IPS-18a (cell line): ENCODE data around the gene INPP5D.

Experiments used
- H3K27ac ChIP-seq: one replicate; pipeline ENCODE4 v1.5.1; 2013; ENCODE audit warnings: low read length
- H3K27me3 ChIP-seq: one replicate; pipeline ENCODE4 v1.6.1; 2013; ENCODE audit warnings: mild to moderate bottlenecking, low read length; ENCODE audit not compliant: control insufficient read depth, insufficient read depth
- H3K36me3 ChIP-seq: one replicate; pipeline ENCODE4 v1.6.1; 2013; ENCODE audit warnings: low read depth, low read length; ENCODE audit not compliant: control insufficient read depth
- H3K4me1 ChIP-seq: one replicate; pipeline ENCODE4 v1.6.1; 2013; ENCODE audit warnings: low read depth, low read length; ENCODE audit not compliant: control insufficient read depth
- H3K4me3 ChIP-seq: one replicate; pipeline ENCODE4 v1.5.1; 2013; ENCODE audit warnings: low read length
- H3K9ac ChIP-seq: one replicate; pipeline ENCODE4 v1.6.1; 2013; ENCODE audit warnings: mild to moderate bottlenecking, low read length, moderate library complexity
- H3K9me3 ChIP-seq: one replicate; pipeline ENCODE4 v1.6.1; 2013; ENCODE audit warnings: low read depth, low read length; ENCODE audit not compliant: control insufficient read depth

INPP5D gene

DNA sequence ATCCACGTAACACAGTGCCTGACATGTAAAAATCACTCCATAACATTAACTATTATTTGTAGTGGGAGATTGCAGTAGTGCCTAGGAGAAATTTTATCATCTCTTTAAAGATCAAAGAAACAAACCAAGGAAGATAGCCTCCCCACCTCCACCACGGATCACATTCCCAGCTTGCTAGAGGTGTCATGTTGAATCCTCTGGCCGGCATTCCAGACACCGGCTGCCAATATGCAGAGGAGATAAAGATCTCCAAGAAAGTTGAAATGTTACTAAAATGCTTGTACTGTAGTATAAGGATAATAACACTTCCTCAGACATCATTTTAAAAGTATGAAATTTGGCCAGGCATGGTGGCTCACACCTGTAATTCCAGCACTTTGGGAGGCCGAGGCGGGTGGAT is 185.3 kb downstream of the INPP5D start:
- H3K27me3 ChIP-seq, result no peaks in the 10 kb centered on the region
- no peaks in the 10 kb centered on the region for H3K36me3 ChIP-seq
- no peaks in the 10 kb centered on the region for H3K4me1 ChIP-seq
- H3K9ac ChIP-seq, result no peak overlapping the region
- no peak overlapping the region for H3K27ac ChIP-seq
- no peak overlapping the region for H3K4me3 ChIP-seq
- H3K9me3 ChIP-seq, result no peaks in the 10 kb centered on the region

DNA sequence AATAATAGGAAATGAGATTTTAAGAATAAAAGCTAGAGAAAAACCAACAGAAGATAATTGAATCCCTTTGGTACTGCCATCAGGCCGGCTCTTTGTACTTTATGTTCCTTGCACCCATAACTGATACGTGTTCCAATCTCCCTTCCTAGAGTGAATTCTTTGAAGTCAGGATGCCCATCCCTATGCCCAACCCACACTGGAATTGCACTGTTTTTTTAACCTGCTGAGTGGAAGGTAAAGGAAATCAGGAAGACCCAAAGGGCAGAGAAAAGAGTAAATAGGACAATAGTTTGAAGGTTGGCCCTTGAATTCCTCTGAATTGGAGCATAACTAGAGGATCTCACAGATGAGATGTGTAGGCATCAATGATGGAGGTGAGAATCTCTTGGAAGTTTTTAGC is 187.0 kb downstream of the INPP5D start:
- H3K9me3 ChIP-seq, result no peaks in the 10 kb centered on the region
- no peak overlapping the region for H3K4me3 ChIP-seq
- no peaks in the 10 kb centered on the region for H3K27me3 ChIP-seq
- no peaks in the 10 kb centered on the region for H3K36me3 ChIP-seq
- H3K4me1 ChIP-seq, result no peaks in the 10 kb centered on the region
- H3K9ac ChIP-seq, result no peak overlapping the region
- H3K27ac ChIP-seq, result no peak overlapping the region

DNA sequence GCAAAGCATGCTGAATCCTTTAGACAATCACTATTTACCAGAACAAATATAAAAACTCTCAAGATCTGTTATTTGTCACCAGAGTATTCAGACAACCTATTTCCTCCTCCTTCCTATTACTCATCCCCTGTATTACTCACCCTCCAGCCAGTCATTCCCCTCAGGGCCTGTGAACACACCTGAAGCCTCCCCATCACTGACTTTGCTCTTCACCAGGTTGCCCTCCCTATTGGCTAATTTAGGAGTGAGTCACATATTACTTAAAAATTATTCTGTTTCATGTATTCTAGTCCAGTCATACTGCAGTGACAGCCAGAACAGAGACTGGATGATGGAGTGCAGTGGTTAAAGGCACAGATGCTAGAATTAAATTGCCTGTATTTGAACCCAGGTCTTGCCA is 187.6 kb downstream of the INPP5D start:
- H3K4me3 ChIP-seq, result no peak overlapping the region
- no peak overlapping the region for H3K27ac ChIP-seq
- H3K27me3 ChIP-seq, result no peaks in the 10 kb centered on the region
- H3K9ac ChIP-seq, result no peak overlapping the region
- H3K36me3 ChIP-seq, result no peaks in the 10 kb centered on the region
- peaks cover 2% of the 10 kb centered on the region for H3K4me1 ChIP-seq
- H3K9me3 ChIP-seq, result no peaks in the 10 kb centered on the region

DNA sequence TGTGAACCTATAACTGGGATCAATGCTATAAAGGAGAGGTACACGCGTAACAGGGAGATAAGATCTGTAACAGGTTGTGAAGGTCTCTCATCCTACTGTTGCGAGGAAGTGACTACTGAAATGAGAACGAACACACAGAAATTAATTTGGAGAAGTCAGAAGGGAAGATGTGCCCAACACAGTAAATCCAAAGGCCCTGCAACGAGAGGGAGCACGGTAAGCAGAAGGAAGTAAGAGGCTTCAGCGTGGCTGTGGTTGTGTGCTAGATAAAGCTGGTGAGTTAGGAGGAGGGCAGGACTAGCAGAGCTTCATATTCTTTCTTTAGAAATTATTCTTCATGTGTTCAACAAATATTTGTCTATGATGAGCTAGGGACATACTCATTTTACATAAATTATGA is 188.9 kb downstream of the INPP5D start:
- no peak overlapping the region for H3K9ac ChIP-seq
- no peak overlapping the region for H3K27ac ChIP-seq
- no peaks in the 10 kb centered on the region for H3K27me3 ChIP-seq
- peaks cover 4% of the 10 kb centered on the region for H3K36me3 ChIP-seq
- no peaks in the 10 kb centered on the region for H3K9me3 ChIP-seq
- no peak overlapping the region for H3K4me3 ChIP-seq
- peaks cover 5% of the 10 kb centered on the region for H3K4me1 ChIP-seq

DNA sequence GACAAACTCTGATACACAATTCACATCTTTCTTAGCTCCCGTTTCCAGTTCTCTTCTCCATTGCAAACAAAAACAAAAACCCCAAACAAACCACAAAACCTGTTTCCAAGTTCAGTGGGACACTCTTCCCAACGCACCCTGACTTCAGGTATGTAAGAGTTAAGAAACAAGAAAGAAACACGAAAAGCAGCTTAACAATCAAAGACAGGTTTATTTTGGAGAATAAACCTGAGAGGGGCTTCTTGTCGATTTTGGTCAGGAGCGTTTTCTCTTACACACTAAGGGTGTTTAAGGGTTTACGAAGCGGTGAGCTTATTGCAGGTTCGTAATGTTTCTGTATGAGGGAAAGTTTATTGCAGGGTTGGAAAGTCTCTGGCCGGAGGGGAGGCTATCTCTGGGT is 190.4 kb downstream of the INPP5D start:
- H3K27me3 ChIP-seq, result no peaks in the 10 kb centered on the region
- no peaks in the 10 kb centered on the region for H3K9me3 ChIP-seq
- H3K9ac ChIP-seq, result no peak overlapping the region
- H3K36me3 ChIP-seq, result peaks cover 13% of the 10 kb centered on the region
- no peak overlapping the region for H3K27ac ChIP-seq
- peaks cover 5% of the 10 kb centered on the region for H3K4me1 ChIP-seq
- H3K4me3 ChIP-seq, result no peak overlapping the region

DNA sequence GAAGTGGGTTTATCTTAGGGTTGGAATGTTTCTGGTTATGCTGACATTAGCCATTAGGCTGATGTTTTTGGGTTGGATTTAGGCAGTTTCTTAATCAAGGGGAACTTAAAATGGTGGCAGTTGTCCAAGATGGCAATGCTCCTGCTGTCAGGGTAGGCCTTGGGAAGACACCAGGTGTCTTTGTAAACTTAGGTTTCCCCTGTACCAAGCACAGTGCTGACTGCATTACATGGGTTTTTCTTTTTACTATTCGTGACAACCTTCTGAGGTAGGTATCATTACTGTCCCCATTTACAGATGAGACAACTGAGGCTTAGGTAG is 190.8 kb downstream of the INPP5D start:
- Histone ChIP-seq H3K27me3 (no peaks in the 10 kb centered on the region), H3K4me3 (peak overlapping the region; percentile 8), H3K9me3 (no peaks in the 10 kb centered on the region), H3K9ac (no peak overlapping the region), H3K4me1 (peaks cover 5% of the 10 kb centered on the region), H3K27ac (no peak overlapping the region), H3K36me3 (peaks cover 16% of the 10 kb centered on the region)

DNA sequence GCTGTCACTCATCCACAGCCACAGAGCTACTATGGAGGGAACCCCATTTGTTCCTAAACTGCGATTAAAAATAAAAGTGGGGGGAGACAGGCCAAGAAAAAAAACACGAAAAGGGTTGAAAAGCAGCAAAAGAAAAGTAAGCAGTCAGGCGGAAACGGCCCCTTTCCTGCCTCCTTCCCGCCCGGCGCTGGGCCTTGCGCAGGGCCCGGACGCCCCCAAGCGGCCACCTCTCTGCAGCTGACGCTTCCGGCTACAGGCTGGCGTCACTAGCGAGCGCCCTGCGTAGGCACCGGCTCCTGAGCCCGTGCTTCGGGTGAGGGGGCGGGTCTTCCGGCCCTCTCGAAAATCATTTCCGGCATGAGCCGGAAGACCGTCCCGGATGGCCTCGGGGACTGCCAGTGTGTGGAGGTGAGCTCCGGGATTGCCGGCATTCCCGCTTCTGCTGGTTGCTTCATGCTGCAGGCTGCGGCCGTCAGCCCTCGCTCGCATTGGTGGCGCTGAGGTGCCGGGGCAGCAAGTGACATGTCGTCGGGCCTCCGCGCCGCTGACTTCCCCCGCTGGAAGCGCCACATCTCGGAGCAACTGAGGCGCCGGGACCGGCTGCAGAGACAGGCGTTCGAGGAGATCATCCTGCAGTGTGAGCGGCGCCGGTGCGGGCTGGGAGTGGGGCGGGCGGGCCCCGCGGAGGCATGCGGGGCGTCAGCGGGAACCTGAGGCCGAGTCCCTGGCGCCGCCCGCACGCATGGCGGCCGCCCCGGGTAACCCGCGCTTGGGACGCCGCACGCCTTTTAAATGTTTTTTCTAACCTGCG is 191.4 kb downstream of the INPP5D start, which contains the start of gene ATG16L1:
Gene ATG16L1, plus strand, starts transcription at position 368 of the 811 bp plus-strand sequence. Its CDS starts 155 bp downstream, at position 523.
- peak within 1 kb of the TSS; percentile 90 for H3K4me3 ChIP-seq
- H3K4me1 ChIP-seq, result peaks cover 5% of the 10 kb centered on the region
- H3K9ac ChIP-seq, result peak within 1 kb of the TSS; percentile 85
- H3K9me3 ChIP-seq, result no peaks in the 10 kb centered on the region
- peaks cover 22% of the 10 kb centered on the region for H3K36me3 ChIP-seq
- H3K27ac ChIP-seq, result no peak within 1 kb of the TSS
- H3K27me3 ChIP-seq, result no peaks in the 10 kb centered on the region

DNA sequence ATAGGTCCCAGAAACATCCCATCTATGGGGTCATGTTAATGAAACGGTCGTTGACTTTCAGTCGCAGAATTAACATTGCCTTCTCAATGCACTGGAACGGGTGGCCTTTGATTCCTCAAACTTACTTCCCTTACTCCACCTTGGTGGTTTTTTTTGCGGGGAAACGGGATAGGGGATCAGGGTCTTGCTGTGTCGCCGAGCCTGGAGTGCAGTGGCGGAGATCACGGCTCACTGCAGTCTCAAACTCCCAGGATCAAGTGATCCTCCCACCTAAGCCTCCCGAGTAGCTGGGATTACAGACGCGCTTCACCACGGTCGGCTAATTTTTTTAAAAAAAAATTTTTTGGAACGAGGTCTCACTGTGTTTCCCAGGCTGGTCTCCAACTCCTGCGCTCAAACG is 192.1 kb downstream of the INPP5D start:
- H3K27ac ChIP-seq, result no peak overlapping the region
- H3K9ac ChIP-seq, result peak overlapping the region; percentile 85

DNA sequence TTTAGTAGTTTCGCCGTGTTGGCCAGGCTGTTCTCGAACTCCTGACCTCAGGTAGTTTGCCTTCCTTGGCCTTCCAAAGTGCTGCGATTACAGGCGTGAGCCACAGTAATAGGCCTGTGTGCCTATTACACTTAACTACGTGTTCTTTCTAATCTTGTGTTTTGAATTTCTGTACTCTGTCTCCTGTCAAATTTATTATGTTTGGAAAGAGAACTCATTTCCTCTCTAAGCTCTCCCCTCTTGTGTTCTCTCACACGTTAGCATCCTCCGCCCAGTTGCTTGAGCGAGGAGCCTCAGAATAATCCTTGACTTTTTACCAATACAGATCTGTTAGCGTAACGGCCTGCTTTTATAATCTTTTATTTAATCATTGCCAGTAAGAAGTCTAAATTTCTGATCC is 195.0 kb downstream of the INPP5D start:
- H3K9ac ChIP-seq, result no peak overlapping the region
- no peak overlapping the region for H3K27ac ChIP-seq
- peaks cover 5% of the 10 kb centered on the region for H3K4me1 ChIP-seq
- H3K27me3 ChIP-seq, result no peaks in the 10 kb centered on the region
- H3K9me3 ChIP-seq, result no peaks in the 10 kb centered on the region
- peaks cover 51% of the 10 kb centered on the region for H3K36me3 ChIP-seq
- no peak overlapping the region for H3K4me3 ChIP-seq

More for the DNA sequence above, 192.1 kb downstream of the INPP5D start:
- peak overlapping the region; percentile 90 for H3K4me3 ChIP-seq
- H3K9me3 ChIP-seq, result no peaks in the 10 kb centered on the region
- H3K27me3 ChIP-seq, result no peaks in the 10 kb centered on the region
- peaks cover 5% of the 10 kb centered on the region for H3K4me1 ChIP-seq
- H3K36me3 ChIP-seq, result peaks cover 28% of the 10 kb centered on the region

DNA sequence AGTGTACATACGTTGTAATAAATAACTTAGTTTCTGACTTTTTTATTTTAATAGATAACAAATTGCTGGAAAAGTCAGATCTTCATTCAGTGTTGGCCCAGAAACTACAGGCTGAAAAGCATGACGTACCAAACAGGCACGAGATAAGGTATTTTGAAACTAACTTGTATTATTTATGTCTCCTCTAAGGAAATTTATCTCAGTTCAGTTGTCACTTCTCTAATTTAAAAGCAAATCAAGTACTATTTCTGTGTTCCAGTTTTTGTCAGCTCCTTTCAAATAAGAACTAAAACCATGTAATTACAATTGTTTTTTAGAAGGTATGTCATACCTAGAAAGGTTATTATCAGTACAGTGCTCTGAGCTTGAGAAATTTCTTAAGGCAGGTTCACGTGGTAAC is 195.9 kb downstream of the INPP5D start:
- H3K36me3 ChIP-seq, result peaks cover 58% of the 10 kb centered on the region

More for the DNA sequence above, 195.9 kb downstream of the INPP5D start:
- Histone ChIP-seq H3K27ac (no peak overlapping the region), H3K9me3 (no peaks in the 10 kb centered on the region), H3K4me3 (no peak overlapping the region), H3K9ac (no peak overlapping the region), H3K4me1 (peaks cover 5% of the 10 kb centered on the region), H3K27me3 (no peaks in the 10 kb centered on the region)
